ENCODE results near the gene BRINP1. TPM values are rescaled to one million over a fixed set of nuclear protein-coding genes. Genes with fewer than 3 reads are reported as not detected.

The BRINP1 gene
- total RNA-seq, 4 donors from 2014 or later, result not detected

DNA sequence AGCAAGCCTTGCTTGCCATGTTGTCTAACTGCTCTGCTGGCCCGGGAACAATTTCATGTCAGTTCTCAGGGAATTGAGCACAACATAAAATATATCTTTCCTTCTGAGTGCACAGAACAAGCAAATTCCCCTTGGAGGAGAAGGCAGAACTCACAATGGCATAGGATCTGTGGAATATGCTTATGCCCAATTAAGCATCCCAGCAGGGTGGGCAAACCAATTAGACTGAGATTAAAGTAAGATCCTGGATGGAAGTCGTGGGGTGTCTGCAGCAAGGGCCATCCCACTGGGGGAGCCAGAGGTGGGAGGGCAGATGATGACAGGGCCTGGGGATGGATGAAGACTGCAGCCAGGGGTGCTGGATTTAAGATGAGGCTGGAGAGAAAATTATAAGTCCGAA is 114.1 kb downstream of the BRINP1 start:
- no peaks in the 10 kb centered on the region for H3K4me1 ChIP-seq
- H3K9me3 ChIP-seq, result no peaks in the 10 kb centered on the region
- H3K4me3 ChIP-seq, result no peak overlapping the region
- no peak for TF ChIP-seq POLR2A (IDR thresholded peaks at IDR 0.05)
- no peak for TF ChIP-seq CTCF (IDR thresholded peaks at IDR 0.05)
- TF ChIP-seq EP300 (IDR thresholded peaks at IDR 0.05), result no peak
- no peaks in the 10 kb centered on the region for H3K27me3 ChIP-seq
- H3K27ac ChIP-seq, result no peak overlapping the region
- no peak for DNase-seq (ENCODE audit: low spot score in 2 of 2)
- WGBS, 2 donors, result 66 to 70% methylated on average over 3 of the region's 3 CpGs
- H3K36me3 ChIP-seq, result no peaks in the 10 kb centered on the region

DNA sequence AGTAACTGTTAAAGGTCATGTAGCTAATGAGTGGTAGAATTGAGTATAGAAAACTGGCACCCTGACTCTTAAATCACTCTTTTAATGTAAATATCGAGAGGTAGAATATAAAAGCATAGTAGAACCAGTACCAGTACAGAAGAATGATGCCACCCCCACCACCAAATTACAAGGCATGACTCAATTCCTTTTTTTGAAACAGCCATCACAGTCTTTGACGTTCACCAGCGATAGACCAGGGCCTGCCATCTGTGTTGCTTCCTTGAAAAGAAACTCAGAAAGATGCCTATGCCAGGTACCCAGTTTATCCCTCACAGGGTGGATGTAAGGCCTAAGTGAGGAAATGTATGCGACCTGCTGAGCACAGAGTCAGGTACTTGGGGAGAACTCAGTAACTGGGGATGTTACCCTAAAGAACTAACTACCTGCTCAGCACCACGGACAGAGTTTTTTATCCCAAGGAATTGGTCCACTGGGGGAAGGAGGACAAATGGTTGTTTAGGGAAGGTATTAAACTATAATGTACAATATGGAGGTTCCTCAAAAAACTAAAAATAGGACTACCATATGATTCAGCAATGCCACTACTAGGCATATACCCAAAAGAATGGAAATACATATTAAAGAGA is 116.5 kb downstream of the BRINP1 start:
- no peaks in the 10 kb centered on the region for H3K4me1 ChIP-seq

DNA sequence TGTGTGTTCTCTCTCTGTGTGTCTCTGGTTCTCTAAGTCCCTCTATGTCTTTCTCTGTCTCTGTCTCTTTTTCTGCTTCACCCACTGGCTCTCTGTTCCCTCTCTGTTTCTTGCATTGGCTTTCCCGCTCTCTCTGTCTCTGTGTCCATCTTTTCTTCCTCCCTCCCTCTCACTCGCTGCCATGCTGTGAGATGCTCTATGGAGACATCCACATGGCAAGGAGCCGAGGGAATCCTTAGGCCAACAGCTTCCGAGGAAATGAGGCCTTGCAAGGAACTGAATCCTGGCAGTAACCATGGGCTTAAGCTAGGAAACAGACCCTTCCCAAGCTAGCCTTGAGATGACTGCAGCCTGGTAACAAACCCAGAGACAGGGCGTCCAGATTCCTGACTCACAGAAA is 117.3 kb downstream of the BRINP1 start:
- Histone ChIP-seq H3K27me3 (no peaks in the 10 kb centered on the region), H3K4me1 (no peaks in the 10 kb centered on the region), H3K9me3 (no peaks in the 10 kb centered on the region), H3K27ac (no peak overlapping the region), H3K4me3 (no peak overlapping the region), H3K36me3 (no peaks in the 10 kb centered on the region)
- TF ChIP-seq CTCF (IDR thresholded peaks at IDR 0.05) (no peak), POLR2A (IDR thresholded peaks at IDR 0.05) (no peak), EP300 (IDR thresholded peaks at IDR 0.05) (no peak)
- 63 to 76% methylated on average over 5 of the region's 5 CpGs for WGBS, 2 donors
- no peak for DNase-seq (ENCODE audit: low spot score in 2 of 2)

More for the DNA sequence above, 116.5 kb downstream of the BRINP1 start:
- Histone ChIP-seq H3K36me3 (no peaks in the 10 kb centered on the region), H3K27ac (no peak overlapping the region), H3K4me3 (no peak overlapping the region), H3K27me3 (no peaks in the 10 kb centered on the region), H3K9me3 (no peaks in the 10 kb centered on the region)
- WGBS, 2 donors, result 82 to 88% methylated on average over 5 of the region's 5 CpGs
- no peak for DNase-seq (ENCODE audit: low spot score in 2 of 2)
- TF ChIP-seq EP300 (IDR thresholded peaks at IDR 0.05) (no peak), POLR2A (IDR thresholded peaks at IDR 0.05) (no peak), CTCF (IDR thresholded peaks at IDR 0.05) (no peak)

- no peak for TF ChIP-seq EP300 (IDR thresholded peaks at IDR 0.05)
- no peak for TF ChIP-seq POLR2A (IDR thresholded peaks at IDR 0.05)
- TF ChIP-seq CTCF (IDR thresholded peaks at IDR 0.05), result no peak
- 38 to 39% methylated on average over 4 of the region's 4 CpGs for WGBS, 2 donors
- Histone ChIP-seq H3K9me3 (no peaks in the 10 kb centered on the region), H3K27me3 (no peaks in the 10 kb centered on the region), H3K27ac (no peak overlapping the region), H3K4me1 (no peaks in the 10 kb centered on the region), H3K36me3 (no peaks in the 10 kb centered on the region), H3K4me3 (no peak overlapping the region)
- DNase-seq (ENCODE audit: low spot score in 2 of 2), result no peak
Observed at GRCh38 chr9:119250730-119251129, 118.5 kb downstream of the BRINP1 start.

DNA sequence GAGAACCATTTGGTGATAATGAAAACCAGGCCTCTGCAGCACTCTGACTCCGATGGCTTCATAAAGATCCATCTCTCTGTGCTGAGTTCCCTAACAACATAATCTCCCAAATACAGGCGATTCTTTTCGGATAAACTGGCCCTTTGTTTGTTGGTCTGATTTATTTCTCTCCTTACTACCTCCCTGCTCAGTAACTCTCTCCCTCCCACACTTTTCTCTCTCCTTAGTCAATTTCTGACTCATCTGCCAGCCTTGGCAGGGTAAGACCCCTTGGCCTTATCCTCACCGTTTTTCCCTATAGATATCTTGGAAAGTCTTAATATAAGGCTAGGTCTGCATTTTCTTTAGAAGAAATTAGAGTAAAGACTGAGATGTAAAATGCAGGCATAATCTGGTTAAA is 128.7 kb downstream of the BRINP1 start:
- DNase-seq (ENCODE audit: low spot score in 2 of 2), result no peak
- Histone ChIP-seq H3K36me3 (no peaks in the 10 kb centered on the region), H3K27ac (no peak overlapping the region), H3K27me3 (no peaks in the 10 kb centered on the region), H3K4me1 (no peaks in the 10 kb centered on the region), H3K4me3 (no peak overlapping the region), H3K9me3 (no peaks in the 10 kb centered on the region)
- 23 to 38% methylated on average over 4 of the region's 4 CpGs for WGBS, 2 donors
- TF ChIP-seq EP300 (IDR thresholded peaks at IDR 0.05) (no peak), POLR2A (IDR thresholded peaks at IDR 0.05) (no peak), CTCF (IDR thresholded peaks at IDR 0.05) (no peak)

Data from tibial nerve (tissue), 4 donors.